ENCODE results near the gene ATP11C.

Gene ATP11C

GRCh38 chrX:139905743-139906142 is 27.1 kb downstream of the ATP11C start:
- TF ChIP-seq, protein P1, sequence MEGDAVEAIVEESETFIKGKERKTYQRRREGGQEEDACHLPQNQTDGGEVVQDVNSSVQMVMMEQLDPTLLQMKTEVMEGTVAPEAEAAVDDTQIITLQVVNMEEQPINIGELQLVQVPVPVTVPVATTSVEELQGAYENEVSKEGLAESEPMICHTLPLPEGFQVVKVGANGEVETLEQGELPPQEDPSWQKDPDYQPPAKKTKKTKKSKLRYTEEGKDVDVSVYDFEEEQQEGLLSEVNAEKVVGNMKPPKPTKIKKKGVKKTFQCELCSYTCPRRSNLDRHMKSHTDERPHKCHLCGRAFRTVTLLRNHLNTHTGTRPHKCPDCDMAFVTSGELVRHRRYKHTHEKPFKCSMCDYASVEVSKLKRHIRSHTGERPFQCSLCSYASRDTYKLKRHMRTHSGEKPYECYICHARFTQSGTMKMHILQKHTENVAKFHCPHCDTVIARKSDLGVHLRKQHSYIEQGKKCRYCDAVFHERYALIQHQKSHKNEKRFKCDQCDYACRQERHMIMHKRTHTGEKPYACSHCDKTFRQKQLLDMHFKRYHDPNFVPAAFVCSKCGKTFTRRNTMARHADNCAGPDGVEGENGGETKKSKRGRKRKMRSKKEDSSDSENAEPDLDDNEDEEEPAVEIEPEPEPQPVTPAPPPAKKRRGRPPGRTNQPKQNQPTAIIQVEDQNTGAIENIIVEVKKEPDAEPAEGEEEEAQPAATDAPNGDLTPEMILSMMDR (conservative IDR thresholded peaks at IDR 0.05; ENCODE audit: low read depth, low read length) = no peak

GRCh38 chrX:139905051-139905450 is 27.8 kb downstream of the ATP11C start:
- H3K79me2 ChIP-seq (ENCODE audit: insufficient read depth, low read depth) = peaks cover 7% of the 10 kb centered on the region; the same call in 1 of the 2 replicates
- H3K4me3 ChIP-seq (IDR thresholded peaks at IDR 0.05; ENCODE audit: insufficient read depth, low read depth, low read length) = no peak overlapping the region
- no peaks in the 10 kb centered on the region for H4K20me1 ChIP-seq (ENCODE audit: insufficient read depth)
- TF ChIP-seq, protein P1 (conservative IDR thresholded peaks at IDR 0.05; ENCODE audit: low read depth, low read length) = no peak
- H3K27me3 ChIP-seq (ENCODE audit: insufficient read depth, low read depth) = no peaks in the 10 kb centered on the region
- peaks cover 9% of the 10 kb centered on the region for H3K4me1 ChIP-seq (ENCODE audit: low read depth, poor library complexity, severe bottlenecking)
- H3K4me2 ChIP-seq = no peak overlapping the region
- no peaks in the 10 kb centered on the region for H3K36me3 ChIP-seq (ENCODE audit: insufficient read depth)
- H2AFZ ChIP-seq (ENCODE audit: low read depth) = no peak overlapping the region
- no peak overlapping the region for H3K9ac ChIP-seq
- H3K27ac ChIP-seq = no peak overlapping the region

More at GRCh38 chrX:139905743-139906142, 27.1 kb downstream of the ATP11C start:
- Histone ChIP-seq H3K27me3 (ENCODE audit: insufficient read depth, low read depth) (no peaks in the 10 kb centered on the region), H3K9ac (no peak overlapping the region), H3K4me1 (ENCODE audit: low read depth, poor library complexity, severe bottlenecking) (peaks cover 16% of the 10 kb centered on the region), H3K36me3 (ENCODE audit: insufficient read depth) (no peaks in the 10 kb centered on the region), H4K20me1 (ENCODE audit: insufficient read depth) (no peaks in the 10 kb centered on the region), H3K27ac (no peak overlapping the region), H3K79me2 (ENCODE audit: insufficient read depth, low read depth) (peaks cover 14% of the 10 kb centered on the region; the same call in 1 of the 2 replicates), H3K4me2 (no peak overlapping the region), H3K4me3 (IDR thresholded peaks at IDR 0.05; ENCODE audit: insufficient read depth, low read depth, low read length) (no peak overlapping the region), H2AFZ (ENCODE audit: low read depth) (no peak overlapping the region)

DNA sequence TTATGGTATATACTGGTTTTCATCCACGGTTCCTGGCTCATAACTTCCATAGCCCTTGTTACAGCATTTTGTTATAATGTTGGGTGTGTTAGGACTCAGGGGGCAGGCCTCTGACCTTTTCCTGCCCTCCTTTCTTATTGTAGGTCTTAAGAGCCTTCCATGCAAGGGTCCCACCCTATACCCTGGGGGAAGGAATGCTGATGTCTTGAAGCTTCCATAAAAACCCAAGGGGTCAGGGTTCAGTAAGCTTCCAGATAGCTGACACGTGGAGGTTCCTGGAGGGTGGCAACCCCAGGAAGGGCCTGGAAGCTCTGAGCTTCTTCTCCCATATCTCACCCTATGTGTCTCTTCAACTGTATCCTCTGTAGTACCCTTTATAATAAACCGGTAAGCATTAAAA is 29.6 kb downstream of the ATP11C start:
- no peak overlapping the region for H3K27ac ChIP-seq

DNA sequence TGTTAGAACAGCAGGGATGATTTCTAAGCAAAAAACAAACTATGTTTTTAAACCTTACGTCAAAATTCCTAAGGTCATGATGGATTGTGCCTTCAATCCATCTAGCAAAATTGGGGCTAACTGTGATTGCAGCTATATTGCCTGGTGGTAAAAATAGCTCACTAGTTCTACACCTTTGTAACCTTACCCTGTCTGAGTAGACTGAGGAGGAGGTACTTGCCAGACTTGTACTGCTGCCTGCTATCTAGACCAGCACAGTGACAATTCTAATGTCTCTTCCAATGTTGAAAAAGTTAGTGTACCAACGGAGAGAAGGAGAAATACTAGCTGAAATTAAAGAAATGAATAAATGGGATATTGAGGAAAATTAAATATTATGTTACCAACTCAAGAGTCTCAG is 30.3 kb downstream of the ATP11C start:
- Histone ChIP-seq H3K27me3 (ENCODE audit: insufficient read depth, low read depth) (no peaks in the 10 kb centered on the region), H2AFZ (ENCODE audit: low read depth) (no peak overlapping the region), H3K79me2 (ENCODE audit: insufficient read depth, low read depth) (no peaks in the 10 kb centered on the region; the same call in 1 of the 2 replicates), H3K9ac (no peak overlapping the region), H3K27ac (no peak overlapping the region), H3K4me2 (no peak overlapping the region), H3K4me3 (IDR thresholded peaks at IDR 0.05; ENCODE audit: insufficient read depth, low read depth, low read length) (no peak overlapping the region), H3K4me1 (ENCODE audit: low read depth, poor library complexity, severe bottlenecking) (no peaks in the 10 kb centered on the region), H3K36me3 (ENCODE audit: insufficient read depth) (no peaks in the 10 kb centered on the region), H4K20me1 (ENCODE audit: insufficient read depth) (no peaks in the 10 kb centered on the region)
- TF ChIP-seq, protein P1 (conservative IDR thresholded peaks at IDR 0.05; ENCODE audit: low read depth, low read length) = no peak

More for the DNA sequence above, 29.6 kb downstream of the ATP11C start:
- Histone ChIP-seq H3K79me2 (ENCODE audit: insufficient read depth, low read depth) (no peaks in the 10 kb centered on the region; the same call in 1 of the 2 replicates), H3K27me3 (ENCODE audit: insufficient read depth, low read depth) (no peaks in the 10 kb centered on the region), H3K4me1 (ENCODE audit: low read depth, poor library complexity, severe bottlenecking) (no peaks in the 10 kb centered on the region), H3K4me2 (no peak overlapping the region), H4K20me1 (ENCODE audit: insufficient read depth) (no peaks in the 10 kb centered on the region), H3K9ac (no peak overlapping the region), H3K36me3 (ENCODE audit: insufficient read depth) (no peaks in the 10 kb centered on the region), H2AFZ (ENCODE audit: low read depth) (no peak overlapping the region), H3K4me3 (IDR thresholded peaks at IDR 0.05; ENCODE audit: insufficient read depth, low read depth, low read length) (no peak overlapping the region)
- TF ChIP-seq, protein P1 (conservative IDR thresholded peaks at IDR 0.05; ENCODE audit: low read depth, low read length) = no peak
